Upper lobe of left lung (tissue), 4 donors: ENCODE data around the gene P4HTM.

Experiments used
- CTCF ChIP-seq, 6 experiments: fragments of 450-650 bp in 4 of 6; fragments of 200-600 bp in 2 of 6; sonication (generic) in 2 of 6; IDR thresholded peaks; one replicate each; pipeline ENCODE4 v1.5.1; 2016 to 2019; ENCODE audit warnings: antibody characterized with exemption in 6 of 6
- EP300 ChIP-seq, 4 donors: sonication (generic); formaldehyde crosslinking; IDR thresholded peaks; one replicate each; pipeline ENCODE4 v1.5.1; 2017; ENCODE audit warnings: antibody characterized with exemption in 4 of 4, control low read depth in 2 of 4
- POLR2A ChIP-seq, 4 donors: fragments of 450-650 bp; IDR thresholded peaks; one replicate each; pipeline ENCODE4 v1.5.1; 2016 to 2017; ENCODE audit warnings: antibody characterized with exemption in 4 of 4, mild to moderate bottlenecking in 2 of 4

GRCh38 chr3:49026536-49026935, 36.5 kb downstream of the P4HTM start:
- TF ChIP-seq POLR2A (IDR thresholded peaks at IDR 0.05) (no peak), CTCF (IDR thresholded peaks at IDR 0.05) (no peak), EP300 (IDR thresholded peaks at IDR 0.05) (no peak)
